HepG2 (cell line): ENCODE results near the gene LHFPL2. TPM values are rescaled to one million over a fixed set of nuclear protein-coding genes. Genes with fewer than 3 reads are reported as not detected.

Experiments used
- ATAC-seq: fragments of 200-7000 bp; cut with Tn5 transposase; 3 replicates; pipeline ENCODE4 v1.9.1; 2020; ENCODE audit warnings: mild to moderate bottlenecking, moderate library complexity
- BruUV-seq: library from RNA; stranded (reverse); fragments of 400-500 nt; replicated peaks from 2 replicates; lab custom pipeline; 2021; lab: Mats Ljungman, UMichigan
- CTCF ChIA-PET: fragments of 300-600 bp; formaldehyde crosslinking; extraction: SDS; loops from one replicate; lab custom pipeline; 2021; ENCODE audit warnings: low total read pairs, inconsistent platforms, low intra/inter-chr PET ratio; lab: Yijun Ruan, JAX
- POLR2A ChIA-PET: fragments of 350-600 bp; sonication (Branson Sonifier 250); formaldehyde crosslinking; loops from one replicate; lab custom pipeline; 2020; ENCODE audit warnings: antibody characterized with exemption, inconsistent platforms; lab: Yijun Ruan, JAX
- DNase-seq: peaks from one replicate; pipeline ENCODE4 v3.0.0-alpha.2; 2015; ENCODE audit warnings: low spot score
- FAIRE-seq: peaks from 3 replicates; lab custom pipeline; 2011; peaks lifted over from hg19 to GRCh38; lab: Jason Lieb, UNC
- H2AFZ ChIP-seq: one replicate; pipeline ENCODE4 v1.6.1; 2011; ENCODE audit warnings: low read length, inconsistent platforms
- H3K27ac ChIP-seq: fragments of 300-600 bp; 3 replicates; pipeline ENCODE4 v1.8.0; 2011; ENCODE audit warnings: mixed run types, mild to moderate bottlenecking, mixed read lengths, low read length, inconsistent platforms; ENCODE audit not compliant: insufficient read depth; ENCODE audit errors: extremely low read length
- H3K27me3 ChIP-seq, 2 experiments: fragments of 200-600 bp in 1 of 2; 2 replicates in 1 of 2; 3 replicates in 1 of 2; pipeline versions ENCODE4 v1.6.0 to v1.8.0; 2011; ENCODE audit warnings: low read length in 2 of 2, mild to moderate bottlenecking in 2 of 2, moderate library complexity in 2 of 2, inconsistent platforms in 1 of 2; ENCODE audit not compliant: insufficient read depth in 2 of 2, control insufficient read depth in 1 of 2
- H3K36me3 ChIP-seq, 2 experiments: fragments of 200-600 bp in 1 of 2; replicated peaks in 1 of 2; 2 replicates in 1 of 2; 3 replicates in 1 of 2; pipeline versions ENCODE4 v1.5.1 to v1.8.0; 2011; ENCODE audit warnings: low read length in 2 of 2, inconsistent platforms in 1 of 2; ENCODE audit not compliant: insufficient read depth in 2 of 2, control insufficient read depth in 1 of 2
- H3K4me1 ChIP-seq: 2 replicates; pipeline ENCODE4 v1.5.1; 2012; ENCODE audit warnings: low read length, inconsistent platforms; ENCODE audit not compliant: insufficient read depth
- H3K4me2 ChIP-seq: 2 replicates; pipeline ENCODE4 v1.6.0; 2011; ENCODE audit warnings: low read depth, low read length, inconsistent platforms
- H3K4me3 ChIP-seq, 3 experiments: fragments of 200-600 bp in 1 of 3; sonication (generic), shearing (Covaris generic) in 1 of 3; replicated peaks in 1 of 3; 2 replicates each; pipeline ENCODE4 v1.5.1; 2011 to 2016; ENCODE audit warnings: low read length in 3 of 3, inconsistent platforms in 2 of 3, low read depth in 2 of 3, mild to moderate bottlenecking in 2 of 3, control low read depth in 1 of 3, mixed read lengths in 1 of 3; ENCODE audit not compliant: insufficient read depth in 1 of 3
- H3K79me2 ChIP-seq: one replicate; pipeline ENCODE4 v1.6.1; 2011; ENCODE audit warnings: low read length, inconsistent platforms; ENCODE audit not compliant: insufficient read depth
- H3K9ac ChIP-seq: 2 replicates; pipeline ENCODE4 v1.6.0; 2011; ENCODE audit warnings: mild to moderate bottlenecking, low read depth, low read length, inconsistent platforms; ENCODE audit not compliant: insufficient read depth
- H3K9me3 ChIP-seq: 2 replicates; pipeline ENCODE4 v1.5.1; 2012; ENCODE audit warnings: mild to moderate bottlenecking, low read length
- H4K20me1 ChIP-seq: 2 replicates; pipeline ENCODE4 v1.6.0; 2011; ENCODE audit warnings: inconsistent platforms, mild to moderate bottlenecking, low read length, moderate library complexity; ENCODE audit not compliant: insufficient read depth
- CENPT ChIP-seq: sonication (generic); formaldehyde crosslinking; IDR thresholded peaks from 2 replicates; pipeline ENCODE4 v1.8.0; 2022; ENCODE audit warnings: low read depth, mild to moderate bottlenecking, moderate library complexity, missing genetic modification reagents
- DMAP1 ChIP-seq: IDR thresholded peaks from 2 replicates; pipeline ENCODE4 v1.6.1; 2016
- GATAD2A ChIP-seq: IDR thresholded peaks from 2 replicates; pipeline ENCODE4 v1.6.1; 2016
- HOXA5 ChIP-seq: sonication (generic); formaldehyde crosslinking; IDR thresholded peaks from 2 replicates; pipeline ENCODE4 v1.4.0; 2020; ENCODE audit warnings: missing genetic modification reagents
- JARID2 ChIP-seq: sonication (generic); formaldehyde crosslinking; IDR thresholded peaks from 2 replicates; pipeline ENCODE4 v1.8.1; 2023; ENCODE audit warnings: missing genetic modification reagents, inconsistent platforms; ENCODE audit not compliant: insufficient replicate concordance
- KAT2B ChIP-seq: fragments of 150-350 bp; IDR thresholded peaks from 2 replicates; pipeline ENCODE4 v1.6.1; 2014; ENCODE audit warnings: low read depth, low read length, borderline replicate concordance
- NR2F6 ChIP-seq, 2 experiments: IDR thresholded peaks; 2 replicates each; pipeline ENCODE4 v1.6.1; 2016; ENCODE audit warnings: antibody characterized with exemption in 1 of 2, mild to moderate bottlenecking in 1 of 2
- PHF8 ChIP-seq: sonication (generic); formaldehyde crosslinking; IDR thresholded peaks from 2 replicates; pipeline ENCODE4 v1.5.0; 2020; ENCODE audit warnings: missing genetic modification reagents
- SCMH1 ChIP-seq: sonication (generic); formaldehyde crosslinking; IDR thresholded peaks from 2 replicates; pipeline ENCODE4 v1.9.0; 2021; ENCODE audit warnings: missing genetic modification reagents, mild to moderate bottlenecking, borderline replicate concordance
- SMAD1 ChIP-seq: sonication (generic); formaldehyde crosslinking; IDR thresholded peaks from 2 replicates; pipeline ENCODE4 v1.4.0; 2020; ENCODE audit warnings: missing genetic modification reagents, low read depth, mild to moderate bottlenecking, borderline replicate concordance
- ZNF329 ChIP-seq: sonication (generic); formaldehyde crosslinking; IDR thresholded peaks from 2 replicates; pipeline ENCODE4 v1.9.0; 2021; ENCODE audit warnings: low read depth, mild to moderate bottlenecking, missing genetic modification reagents
- ZNF614 ChIP-seq: IDR thresholded peaks from 2 replicates; pipeline ENCODE4 v1.6.1; 2018; ENCODE audit warnings: missing biosample characterization, missing genetic modification reagents, inconsistent platforms, borderline replicate concordance
- WGBS: methylation state at CpG from one replicate; pipeline ENCODE4 v1.1.6; 2017; ENCODE audit warnings: low lambda C conversion rate; 5-methylcytosine and 5-hydroxymethylcytosine counted together
- in situ Hi-C: cut with HindIII; loops from 2 replicates; pipeline ENCODE4 v1.10.0; 2017; ENCODE audit warnings: low pct_unique_long_range_greater_than_20kb; ENCODE audit not compliant: extremely low pct_ligation_motif_present
- intact Hi-C: fragments of 100-400 bp; cut with micrococcal nuclease; formaldehyde crosslinking; loops from one replicate; pipeline ENCODE4 v1.10.0; 2022; ENCODE audit not compliant: unreplicated experiment
- polyA plus RNA-seq, 8 experiments: library from polyadenylated mRNA; depleted of rRNA in 3 of 8; stranded (reverse) in 7 of 8; unstranded in 1 of 8; fragments of >200 nt; fragmentation: Illumina TruSeq in 4 of 8; extraction: Trizol in 4 of 8; gene quantifications; 2 replicates each; pipeline versions ENCODE4 v1.2.1 to v1.2.3, GENCODE V29; 2011 to 2016; ENCODE audit warnings: low read depth in 4 of 8, missing spikeins in 1 of 8, mixed read lengths in 1 of 8; ENCODE audit not compliant: insufficient read depth in 1 of 8
- total RNA-seq, 5 experiments: library from RNA; depleted of rRNA; stranded (reverse); fragments of >200 nt; fragmentation: Illumina TruSeq; extraction: Trizol; gene quantifications; 2 replicates each; pipeline ENCODE4 v1.2.3, GENCODE V29; 2016; ENCODE audit warnings: low read depth in 1 of 5
- TF ChIP-seq, protein P1 (sequence below): sonication (generic); formaldehyde crosslinking; IDR thresholded peaks from 2 replicates; pipeline ENCODE4 v1.5.0; 2020; ENCODE audit warnings: mild to moderate bottlenecking, missing genetic modification reagents, borderline replicate concordance
- TF ChIP-seq, protein P2 (sequence below): sonication (generic); formaldehyde crosslinking; IDR thresholded peaks from 2 replicates; pipeline ENCODE4 v1.4.0; 2020; ENCODE audit warnings: low read depth, missing genetic modification reagents

Gene LHFPL2
- total and polyA plus RNA-seq, 2 of the 13 experiments (the other 11 are each of a cell fraction or from before 2014, with no cell fraction given), result 6.0 to 20.0 TPM

DNA sequence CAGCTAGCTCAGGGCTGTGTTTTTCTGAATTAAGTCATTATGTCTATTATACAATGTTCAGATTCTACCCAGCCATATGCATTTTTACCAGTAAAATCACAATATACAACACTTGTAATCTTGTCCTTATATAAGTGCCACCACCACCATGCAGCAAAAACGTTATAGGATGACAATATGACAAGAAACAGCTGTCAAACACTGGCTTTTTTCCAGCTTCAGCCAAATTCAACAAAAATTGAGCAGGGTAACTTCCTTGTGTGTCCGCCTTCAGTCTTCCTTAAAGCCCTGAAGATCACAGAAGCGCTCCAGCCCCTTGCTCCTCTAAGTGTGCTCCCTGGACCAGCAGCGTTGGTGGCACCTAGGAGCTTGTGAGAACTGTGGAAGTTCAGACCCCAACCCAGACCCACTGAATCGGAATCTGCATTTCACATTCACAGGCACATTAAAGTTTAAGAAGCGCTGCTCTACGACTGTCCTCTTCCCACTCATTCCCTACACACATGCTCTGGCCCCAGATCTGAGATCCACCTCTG is 111.8 kb downstream of the LHFPL2 start:
- H3K27me3 ChIP-seq, result no peaks in the 10 kb centered on the region
- no TSS peak for BruUV-seq
- no peaks in the 10 kb centered on the region for H3K9me3 ChIP-seq
- no peak overlapping the region for H3K27ac ChIP-seq
- H3K4me1 ChIP-seq, result no peaks in the 10 kb centered on the region
- H3K9ac ChIP-seq, result no peak overlapping the region
- 90% methylated on average over 7 of the region's 7 CpGs for WGBS
- H2AFZ ChIP-seq, result no peak overlapping the region
- in situ Hi-C loops (no loop called here), intact Hi-C loops (loop anchor here (5.0 kb wide), 1 partner anchor 86 kb away; no protein-coding TSS in a partner anchor)
- TF ChIP-seq SCMH1 (CRISPR knock-in tag), result no peak
- TF ChIP-seq, protein P1, sequence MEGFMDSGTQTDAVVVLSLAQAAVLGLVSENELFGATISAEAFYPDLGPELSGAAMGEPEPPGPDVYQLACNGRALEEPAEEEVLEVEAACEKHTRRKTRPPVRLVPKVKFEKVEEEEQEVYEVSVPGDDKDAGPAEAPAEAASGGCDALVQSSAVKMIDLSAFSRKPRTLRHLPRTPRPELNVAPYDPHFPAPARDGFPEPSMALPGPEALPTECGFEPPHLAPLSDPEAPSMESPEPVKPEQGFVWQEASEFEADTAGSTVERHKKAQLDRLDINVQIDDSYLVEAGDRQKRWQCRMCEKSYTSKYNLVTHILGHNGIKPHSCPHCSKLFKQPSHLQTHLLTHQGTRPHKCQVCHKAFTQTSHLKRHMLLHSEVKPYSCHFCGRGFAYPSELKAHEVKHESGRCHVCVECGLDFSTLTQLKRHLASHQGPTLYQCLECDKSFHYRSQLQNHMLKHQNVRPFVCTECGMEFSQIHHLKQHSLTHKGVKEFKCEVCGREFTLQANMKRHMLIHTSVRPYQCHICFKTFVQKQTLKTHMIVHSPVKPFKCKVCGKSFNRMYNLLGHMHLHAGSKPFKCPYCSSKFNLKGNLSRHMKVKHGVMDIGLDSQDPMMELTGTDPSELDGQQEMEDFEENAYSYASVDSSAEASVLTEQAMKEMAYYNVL, result no peak
- TF ChIP-seq CENPT, result no peak
- TF ChIP-seq HOXA5, result no peak
- TF ChIP-seq PHF8, result no peak
- TF ChIP-seq JARID2 (CRISPR knock-in tag), result no peak
- CTCF ChIA-PET, result no interaction called here
- no peaks in the 10 kb centered on the region for H4K20me1 ChIP-seq
- H3K4me2 ChIP-seq, result no peak overlapping the region
- peaks cover 13% of the 10 kb centered on the region for H3K79me2 ChIP-seq
- H3K4me3 ChIP-seq, result no peak overlapping the region
- POLR2A ChIA-PET, result no interaction called here
- ATAC-seq, result no peak
- DNase-seq, result no peak
- FAIRE-seq, result no peak
- H3K36me3 ChIP-seq, result peaks cover 0 to 3% of the 10 kb centered on the region in 2 experiments; a peak in 2 of 5 replicates

DNA sequence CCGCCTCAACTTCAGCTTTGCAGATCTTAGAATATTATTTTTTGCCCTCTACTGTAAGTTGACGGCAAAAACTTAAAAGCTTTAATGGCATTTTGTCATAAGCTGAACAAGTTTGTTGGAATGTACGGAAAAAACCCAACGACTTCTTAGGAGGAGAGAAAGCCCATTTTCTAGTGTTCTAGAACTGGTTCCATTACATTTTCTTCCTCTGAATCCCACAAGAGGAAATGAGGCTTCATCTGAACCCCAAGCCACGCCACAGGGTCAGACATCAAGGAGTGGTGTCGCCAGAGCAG is 113.7 kb downstream of the LHFPL2 start:
- Histone ChIP-seq H3K27me3 (no peaks in the 10 kb centered on the region), H3K4me1 (no peaks in the 10 kb centered on the region), H3K9me3 (no peaks in the 10 kb centered on the region), H3K36me3 (peaks cover 0 to 3% of the 10 kb centered on the region in 2 experiments; a peak in 2 of 5 replicates), H3K9ac (no peak overlapping the region), H4K20me1 (no peaks in the 10 kb centered on the region), H3K4me2 (no peak overlapping the region), H3K4me3 (no peak overlapping the region), H2AFZ (no peak overlapping the region), H3K27ac (no peak overlapping the region), H3K79me2 (peaks cover 13% of the 10 kb centered on the region)
- DNase-seq (no peak), ATAC-seq (no peak), FAIRE-seq (no peak)
- BruUV-seq, result no TSS peak
- intact Hi-C loops, result loop anchor here (5.0 kb wide), 1 partner anchor 87 kb away; no protein-coding TSS in a partner anchor
- CTCF ChIA-PET, result interaction anchor here (2.8 kb wide), 1 partner anchor 67 kb away, joined by 12 read pairs; no protein-coding TSS in a partner anchor
- in situ Hi-C loops, result no loop called here
- WGBS, result 99% methylated on average over 6 of the region's 6 CpGs
- POLR2A ChIA-PET, result no interaction called here
- TF ChIP-seq ZNF614 (CRISPR knock-in tag) (no peak), GATAD2A (CRISPR knock-in tag) (no peak), KAT2B (no peak), SMAD1 (no peak), NR2F6 (IDR thresholded peaks at IDR 0.05) (no peak), NR2F6 (CRISPR knock-in tag; IDR thresholded peaks at IDR 0.05) (no peak), DMAP1 (no peak), ZNF329 (CRISPR knock-in tag) (no peak)
- TF ChIP-seq, protein P2, sequence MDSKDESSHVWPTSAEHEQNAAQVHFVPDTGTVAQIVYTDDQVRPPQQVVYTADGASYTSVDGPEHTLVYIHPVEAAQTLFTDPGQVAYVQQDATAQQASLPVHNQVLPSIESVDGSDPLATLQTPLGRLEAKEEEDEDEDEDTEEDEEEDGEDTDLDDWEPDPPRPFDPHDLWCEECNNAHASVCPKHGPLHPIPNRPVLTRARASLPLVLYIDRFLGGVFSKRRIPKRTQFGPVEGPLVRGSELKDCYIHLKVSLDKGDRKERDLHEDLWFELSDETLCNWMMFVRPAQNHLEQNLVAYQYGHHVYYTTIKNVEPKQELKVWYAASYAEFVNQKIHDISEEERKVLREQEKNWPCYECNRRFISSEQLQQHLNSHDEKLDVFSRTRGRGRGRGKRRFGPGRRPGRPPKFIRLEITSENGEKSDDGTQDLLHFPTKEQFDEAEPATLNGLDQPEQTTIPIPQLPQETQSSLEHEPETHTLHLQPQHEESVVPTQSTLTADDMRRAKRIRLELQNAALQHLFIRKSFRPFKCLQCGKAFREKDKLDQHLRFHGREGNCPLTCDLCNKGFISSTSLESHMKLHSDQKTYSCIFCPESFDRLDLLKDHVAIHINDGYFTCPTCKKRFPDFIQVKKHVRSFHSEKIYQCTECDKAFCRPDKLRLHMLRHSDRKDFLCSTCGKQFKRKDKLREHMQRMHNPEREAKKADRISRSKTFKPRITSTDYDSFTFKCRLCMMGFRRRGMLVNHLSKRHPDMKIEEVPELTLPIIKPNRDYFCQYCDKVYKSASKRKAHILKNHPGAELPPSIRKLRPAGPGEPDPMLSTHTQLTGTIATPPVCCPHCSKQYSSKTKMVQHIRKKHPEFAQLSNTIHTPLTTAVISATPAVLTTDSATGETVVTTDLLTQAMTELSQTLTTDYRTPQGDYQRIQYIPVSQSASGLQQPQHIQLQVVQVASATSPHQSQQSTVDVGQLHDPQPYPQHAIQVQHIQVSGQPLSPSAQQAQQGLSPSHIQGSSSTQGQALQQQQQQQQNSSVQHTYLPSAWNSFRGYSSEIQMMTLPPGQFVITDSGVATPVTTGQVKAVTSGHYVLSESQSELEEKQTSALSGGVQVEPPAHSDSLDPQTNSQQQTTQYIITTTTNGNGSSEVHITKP (CRISPR knock-in tag), result no peak
